Glutamatergic neuron (in vitro differentiated cells): ENCODE measurements around the gene RCOR1. TPM values are rescaled to one million over a fixed set of nuclear protein-coding genes. Genes with fewer than 3 reads are reported as not detected.

Experiments used
- DNase-seq: peaks from one replicate; pipeline ENCODE4 v3.0.0; 2022
- H3K27ac Mint-ChIP-seq: one replicate; pipeline ENCODE4 v1.8.0; 2020; ENCODE audit warnings: mild to moderate bottlenecking, mixed read lengths, inconsistent platforms; ENCODE audit not compliant: unreplicated experiment
- H3K27me3 Mint-ChIP-seq: one replicate; pipeline ENCODE4 v1.8.0; 2020; ENCODE audit warnings: mild to moderate bottlenecking, moderate library complexity, mixed read lengths, inconsistent platforms; ENCODE audit not compliant: unreplicated experiment
- H3K36me3 Mint-ChIP-seq: one replicate; pipeline ENCODE4 v1.8.0; 2020; ENCODE audit warnings: mild to moderate bottlenecking, mixed read lengths, inconsistent platforms; ENCODE audit not compliant: unreplicated experiment
- H3K4me1 Mint-ChIP-seq: one replicate; pipeline ENCODE4 v1.8.0; 2020; ENCODE audit warnings: mild to moderate bottlenecking, low read depth, mixed read lengths, inconsistent platforms; ENCODE audit not compliant: unreplicated experiment
- H3K4me3 Mint-ChIP-seq: one replicate; pipeline ENCODE4 v1.8.0; 2020; ENCODE audit warnings: mild to moderate bottlenecking, mixed read lengths, inconsistent platforms; ENCODE audit not compliant: unreplicated experiment
- H3K9me3 Mint-ChIP-seq: one replicate; pipeline ENCODE4 v1.8.0; 2020; ENCODE audit warnings: mild to moderate bottlenecking, moderate library complexity, mixed read lengths, inconsistent platforms; ENCODE audit not compliant: unreplicated experiment
- CTCF ChIP-seq: fragments of 200-600 bp; sonication (generic); IDR thresholded peaks from one replicate; pipeline ENCODE4 v1.5.0; 2021; ENCODE audit not compliant: partially characterized antibody, unreplicated experiment
- total RNA-seq: library from RNA; stranded (reverse); fragmentation: NEBNext Ultra II Directional; extraction: Animal tissue kit (Norgen Biotek cat#: 25700); gene quantifications from one replicate; pipeline ENCODE4 v1.2.1, GENCODE V29; 2021; ENCODE audit not compliant: unreplicated experiment

The RCOR1 gene
- total RNA-seq, 1 donor from 2014 or later: 14.3 TPM

- Mint-ChIP-seq H3K27me3 (peaks cover 16% of the 10 kb centered on the region), H3K4me3 (no peak overlapping the region), H3K9me3 (peaks cover 1% of the 10 kb centered on the region), H3K4me1 (peaks cover 26% of the 10 kb centered on the region), H3K36me3 (no peaks in the 10 kb centered on the region), H3K27ac (peak overlapping the region; percentile 64)
- peak; percentile 52 for DNase-seq
- TF ChIP-seq CTCF: peak; percentile 59
These were observed 182.1 kb downstream of the RCOR1 start for GRCh38 chr14:102774391-102775153.

- DNase-seq: no peak
- H3K9me3 Mint-ChIP-seq: peaks cover 3% of the 10 kb centered on the region
- TF ChIP-seq CTCF: no peak
- no peak overlapping the region for H3K27ac Mint-ChIP-seq
- peaks cover 17% of the 10 kb centered on the region for H3K27me3 Mint-ChIP-seq
- H3K4me1 Mint-ChIP-seq: peaks cover 34% of the 10 kb centered on the region
- H3K36me3 Mint-ChIP-seq: no peaks in the 10 kb centered on the region
- peak overlapping the region; percentile 72 for H3K4me3 Mint-ChIP-seq
These were observed 183.7 kb downstream of the RCOR1 start for GRCh38 chr14:102775855-102776760.

GRCh38 chr14:102776761-102777710 is 184.6 kb downstream of the RCOR1 start, which contains the start of gene TRAF3:
TRAF3 (plus strand) TSS chr14:102777449; CDS start chr14:102870202, 92,753 bp downstream.
- peak; percentile 68 for DNase-seq
- Mint-ChIP-seq H3K9me3 (peaks cover 2% of the 10 kb centered on the region), H3K4me1 (peaks cover 34% of the 10 kb centered on the region), H3K27me3 (peaks cover 14% of the 10 kb centered on the region), H3K27ac (peak within 1 kb of the TSS; percentile 79), H3K4me3 (peak within 1 kb of the TSS; percentile 82), H3K36me3 (no peaks in the 10 kb centered on the region)
- no peak for TF ChIP-seq CTCF

- no peak for DNase-seq
These were observed 185.4 kb downstream of the RCOR1 start for GRCh38 chr14:102777711-102778337.

More at GRCh38 chr14:102777711-102778337, 185.4 kb downstream of the RCOR1 start:
- no peaks in the 10 kb centered on the region for H3K36me3 Mint-ChIP-seq
- peak overlapping the region; percentile 82 for H3K4me3 Mint-ChIP-seq
- peaks cover 14% of the 10 kb centered on the region for H3K27me3 Mint-ChIP-seq
- no peak overlapping the region for H3K27ac Mint-ChIP-seq
- no peak for TF ChIP-seq CTCF
- H3K9me3 Mint-ChIP-seq: peaks cover 1% of the 10 kb centered on the region
- peaks cover 37% of the 10 kb centered on the region for H3K4me1 Mint-ChIP-seq
